Neuronal stem cell (in vitro differentiated cells): ENCODE results near the gene KMT2C.
"Not testable (repeated sequence)": the region's sequence is repeated elsewhere in the genome, so short reads cannot be mapped to it uniquely, and the experiment has no call there.

Source experiments
- DNase-seq: peaks from one replicate; pipeline ENCODE4 v3.0.0-alpha.2; 2013; ENCODE audit warnings: low spot score
- H2AFZ ChIP-seq: one replicate; pipeline ENCODE4 v1.6.1; 2013; ENCODE audit warnings: mild to moderate bottlenecking, low read length, inconsistent platforms
- H2AK5ac ChIP-seq: 2 replicates; pipeline ENCODE4 v1.6.1; 2013; ENCODE audit warnings: low read depth, mild to moderate bottlenecking, inconsistent platforms, low read length, moderate library complexity, mixed read lengths
- H2BK120ac ChIP-seq: 2 replicates; pipeline ENCODE4 v1.6.1; 2013; ENCODE audit warnings: low read depth, mild to moderate bottlenecking, inconsistent platforms, low read length, moderate library complexity, mixed read lengths
- H2BK12ac ChIP-seq: one replicate; pipeline ENCODE4 v1.6.1; 2013; ENCODE audit warnings: low read length, inconsistent platforms
- H2BK15ac ChIP-seq: 2 replicates; pipeline ENCODE4 v1.6.1; 2013; ENCODE audit warnings: mild to moderate bottlenecking, low read length, inconsistent platforms, mixed read lengths
- H2BK5ac ChIP-seq: one replicate; pipeline ENCODE4 v1.6.1; 2013; ENCODE audit warnings: inconsistent platforms, mild to moderate bottlenecking, low read length, moderate library complexity
- H3K14ac ChIP-seq: one replicate; pipeline ENCODE4 v1.6.1; 2013; ENCODE audit warnings: low read length, inconsistent platforms
- H3K18ac ChIP-seq: 2 replicates; pipeline ENCODE4 v1.6.1; 2013; ENCODE audit warnings: low read length, inconsistent platforms
- H3K23ac ChIP-seq: 2 replicates; pipeline ENCODE4 v1.6.1; 2013; ENCODE audit warnings: low read depth, mild to moderate bottlenecking, mixed read lengths, low read length, inconsistent platforms; ENCODE audit not compliant: poor library complexity
- H3K27ac ChIP-seq: replicated peaks from 3 replicates; pipeline ENCODE4 v1.5.1; 2013; ENCODE audit warnings: low read length, inconsistent platforms
- H3K27me3 ChIP-seq, 3 experiments: 2 replicates each; pipeline ENCODE4 v1.6.1; 2013; ENCODE audit warnings: low read length in 3 of 3, mild to moderate bottlenecking in 2 of 3, inconsistent platforms in 1 of 3, low read depth in 1 of 3, mixed read lengths in 1 of 3, moderate library complexity in 1 of 3; ENCODE audit not compliant: control insufficient read depth in 3 of 3, insufficient read depth in 3 of 3
- H3K36me3 ChIP-seq, 2 donors: replicated peaks in 1 of 2; 2 replicates each; pipeline ENCODE4 v1.6.1; 2013; ENCODE audit warnings: low read length in 2 of 2; ENCODE audit not compliant: control insufficient read depth in 2 of 2, insufficient read depth in 2 of 2
- H3K4ac ChIP-seq: 2 replicates; pipeline ENCODE4 v1.6.1; 2013; ENCODE audit warnings: inconsistent platforms, mild to moderate bottlenecking, low read length, moderate library complexity
- H3K4me1 ChIP-seq, 2 donors: 1 replicate in 1 of 2; 2 replicates in 1 of 2; pipeline ENCODE4 v1.6.1; 2013; ENCODE audit warnings: low read length in 2 of 2, low read depth in 1 of 2; ENCODE audit not compliant: control insufficient read depth in 2 of 2, insufficient read depth in 1 of 2
- H3K4me2 ChIP-seq: one replicate; pipeline ENCODE4 v1.6.1; 2013; ENCODE audit warnings: mild to moderate bottlenecking, low read length, inconsistent platforms; ENCODE audit not compliant: insufficient read depth, poor library complexity, severe bottlenecking
- H3K4me3 ChIP-seq, 2 donors: 2 replicates each; pipeline ENCODE4 v1.5.1; 2013; ENCODE audit warnings: low read length in 2 of 2, mild to moderate bottlenecking in 2 of 2, inconsistent platforms in 1 of 2, moderate library complexity in 1 of 2
- H3K79me1 ChIP-seq: one replicate; pipeline ENCODE4 v1.6.1; 2013; ENCODE audit warnings: low read depth, mild to moderate bottlenecking, inconsistent platforms, low read length, moderate library complexity
- H3K9ac ChIP-seq: one replicate; pipeline ENCODE4 v1.6.1; 2013; ENCODE audit warnings: mild to moderate bottlenecking, low read depth, low read length, inconsistent platforms; ENCODE audit not compliant: poor library complexity
- H3K9me3 ChIP-seq, 2 donors: replicated peaks in 1 of 2; 2 replicates each; pipeline versions ENCODE3 to v1.6.1; 2013; ENCODE audit warnings: low read length in 2 of 2, mild to moderate bottlenecking in 2 of 2, inconsistent platforms in 1 of 2, low read depth in 1 of 2, mixed read lengths in 1 of 2, moderate library complexity in 1 of 2; ENCODE audit not compliant: control insufficient read depth in 2 of 2, insufficient read depth in 1 of 2
- H4K8ac ChIP-seq: one replicate; pipeline ENCODE4 v1.6.1; 2013; ENCODE audit warnings: low read depth, mild to moderate bottlenecking, inconsistent platforms, low read length, moderate library complexity
- H4K91ac ChIP-seq: one replicate; pipeline ENCODE4 v1.6.1; 2013; ENCODE audit warnings: low read length, low read depth, mild to moderate bottlenecking, inconsistent platforms; ENCODE audit not compliant: poor library complexity
- WGBS, 2 donors: extraction: QIAGEN DNeasy Blood & Tissue Kit; methylation state at CpG; one replicate each; pipeline ENCODE4 v1.1.7; 2013; ENCODE audit warnings: missing lambda C conversion rate in 2 of 2, mixed read lengths in 1 of 2; ENCODE audit not compliant: insufficient read length in 2 of 2, insufficient replicate concordance in 1 of 2; ENCODE audit errors: extremely low coverage in 2 of 2; 5-methylcytosine and 5-hydroxymethylcytosine counted together

Gene KMT2C

GRCh38 chr7:152436931-152437575, 1.2 kb upstream of the KMT2C start:
- peak overlapping the region; percentile 52 to 73 for H3K4me3 ChIP-seq
- peak overlapping the region; percentile 94 for H2AFZ ChIP-seq
- H4K91ac ChIP-seq, H4K8ac ChIP-seq, H3K9me3 ChIP-seq, H3K9ac ChIP-seq, H3K18ac ChIP-seq, H3K79me1 ChIP-seq, H3K4me2 ChIP-seq, H3K27me3 ChIP-seq, H2BK15ac ChIP-seq, H2BK5ac ChIP-seq, H3K23ac ChIP-seq, H2BK120ac ChIP-seq, H3K4ac ChIP-seq, H3K14ac ChIP-seq, H3K4me1 ChIP-seq, H3K27ac ChIP-seq, H3K36me3 ChIP-seq, H2AK5ac ChIP-seq, H2BK12ac ChIP-seq, DNase-seq: not testable (repeated sequence)
- no CpG with 5 or more reads among the region's 22 CpGs for WGBS, 2 donors

- H3K14ac ChIP-seq = no peak overlapping the region
- no peaks in the 10 kb centered on the region for H3K27me3 ChIP-seq
- H2BK5ac ChIP-seq = no peak overlapping the region
- peak overlapping the region; percentile 77 for H3K9ac ChIP-seq
- peak overlapping the region; percentile 33 for H3K4me2 ChIP-seq
- no peaks in the 10 kb centered on the region for H3K79me1 ChIP-seq
- H4K8ac ChIP-seq = no peak overlapping the region
- no peak overlapping the region for H4K91ac ChIP-seq
- no peak overlapping the region for H2BK12ac ChIP-seq
- H2AK5ac ChIP-seq = no peak overlapping the region
- H2AFZ ChIP-seq = peak overlapping the region; percentile 94
- DNase-seq = peak; percentile 91
- no peak overlapping the region for H3K4ac ChIP-seq
- H2BK120ac ChIP-seq = no peak overlapping the region
- H2BK15ac ChIP-seq = no peak overlapping the region
- H3K4me1 ChIP-seq = peaks cover 0 to 4% of the 10 kb centered on the region in 2 donors
- H3K27ac ChIP-seq = peak overlapping the region; percentile 90
- peak overlapping the region; percentile 73 for H3K23ac ChIP-seq
- H3K36me3 ChIP-seq = no peaks in the 10 kb centered on the region
- H3K9me3 ChIP-seq = no peaks in the 10 kb centered on the region
- peak overlapping the region; percentile 65 to 88 for H3K4me3 ChIP-seq
- H3K18ac ChIP-seq = peak overlapping the region; percentile 83
- no CpG with 5 or more reads among the region's 132 CpGs for whole genome bisulfite sequencing, 2 donors
Observed at GRCh38 chr7:152436111-152436930, 518 bp upstream of the KMT2C start.

- not testable (repeated sequence) for H2BK5ac ChIP-seq, H3K79me1 ChIP-seq, DNase-seq, H3K27ac ChIP-seq, H2BK12ac ChIP-seq, H3K14ac ChIP-seq, H2BK15ac ChIP-seq, H2AK5ac ChIP-seq, H3K18ac ChIP-seq, H3K23ac ChIP-seq, H3K27me3 ChIP-seq, H3K4me1 ChIP-seq, H3K9me3 ChIP-seq, H4K91ac ChIP-seq, H3K36me3 ChIP-seq, H2BK120ac ChIP-seq, H4K8ac ChIP-seq, H3K4ac ChIP-seq
- no CpG with 5 or more reads among the region's 58 CpGs for WGBS, 2 donors
- Histone ChIP-seq H3K9ac (peak overlapping the region; percentile 72), H3K4me2 (peak overlapping the region; percentile 67), H3K4me3 (peak overlapping the region; percentile 65 to 85), H2AFZ (peak overlapping the region; percentile 40)
Observed at GRCh38 chr7:152434511-152435383, 1.1 kb downstream of the KMT2C start.
